HG02870 (cell line): ENCODE data around the gene IL16.
"Not testable (repeated sequence)": the region's sequence is repeated elsewhere in the genome, so short reads cannot be mapped to it uniquely, and the experiment has no call there.

Experiments
- ATAC-seq: cut with Tn5 transposase; IDR thresholded peaks from one replicate; pipeline ENCODE4 v1.9.1; 2021; ENCODE audit warnings: mild to moderate bottlenecking, moderate library complexity; ENCODE audit not compliant: unreplicated experiment

Gene IL16

DNA sequence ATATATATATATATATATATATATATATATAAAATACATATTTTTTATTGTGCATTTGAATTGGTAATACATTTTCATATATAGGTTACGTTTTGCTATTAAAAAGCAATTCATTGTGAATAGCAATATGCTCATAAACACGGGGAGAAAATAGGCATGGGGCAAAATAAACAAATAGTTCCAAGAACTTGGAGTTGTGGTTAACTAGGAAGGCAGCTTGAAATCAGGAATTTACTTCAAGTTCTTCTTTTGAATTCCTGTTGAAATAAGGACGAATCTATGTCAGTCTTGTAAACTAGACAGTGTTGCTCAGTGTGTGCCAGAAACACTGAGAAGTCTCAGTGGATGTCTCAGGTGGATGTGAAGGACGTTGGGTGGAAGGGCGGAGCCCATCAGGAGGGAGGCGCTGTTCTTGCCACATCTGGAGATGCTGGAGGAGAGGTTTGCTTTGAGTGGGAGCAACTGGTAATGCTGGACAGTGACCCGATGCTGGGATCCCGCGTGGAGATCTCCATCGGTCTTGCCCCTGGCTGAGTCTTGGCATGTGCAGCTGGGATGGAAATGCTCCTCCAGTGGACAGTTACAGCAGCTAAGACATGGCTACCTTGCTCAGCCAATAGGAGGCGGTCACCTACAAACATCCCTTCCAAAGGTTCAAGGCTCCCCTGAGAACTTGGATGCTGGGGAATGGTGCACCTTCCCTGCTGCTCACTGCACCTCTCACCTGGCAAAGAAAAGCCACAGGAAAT, 2.5 kb downstream of the IL16 start:
- no peak for ATAC-seq

DNA sequence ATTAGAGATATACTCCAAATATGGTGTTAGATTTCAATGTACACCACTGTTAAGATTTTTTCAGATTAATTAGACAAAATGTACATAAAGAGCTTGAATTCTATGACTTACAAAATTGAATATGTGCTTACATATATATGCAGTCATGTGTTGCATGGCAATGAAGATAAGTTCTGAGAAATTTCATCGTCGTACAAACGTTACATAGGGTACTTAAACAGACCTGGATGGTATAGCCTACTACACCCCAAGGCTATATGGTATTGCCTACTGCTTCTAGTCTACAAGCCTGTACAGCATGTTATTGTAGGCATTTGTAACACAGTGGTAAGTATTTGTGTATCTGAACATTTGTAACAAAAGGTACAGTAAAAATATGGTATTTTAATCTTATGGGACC, 9.3 kb downstream of the IL16 start:
- no peak for ATAC-seq

DNA sequence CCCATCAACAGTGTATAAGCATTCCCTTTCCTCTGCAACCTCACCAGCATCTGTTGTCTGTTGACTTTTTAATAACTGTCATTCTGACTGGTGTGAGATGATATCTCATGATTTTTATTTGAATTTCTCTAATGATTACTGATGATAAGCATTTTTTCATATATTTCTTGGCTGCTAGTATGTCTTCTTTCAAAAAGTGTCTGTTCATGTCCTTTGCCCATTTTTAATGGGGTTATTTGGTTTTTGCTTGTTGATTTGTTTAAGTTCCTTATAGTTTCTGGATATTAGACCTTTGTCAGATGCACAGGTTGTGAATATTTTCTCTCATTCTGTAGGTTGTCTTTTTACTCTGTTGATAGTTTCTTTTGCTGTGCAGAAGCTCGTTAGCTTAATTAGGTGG, 11.3 kb downstream of the IL16 start:
- not testable (repeated sequence) for ATAC-seq

DNA sequence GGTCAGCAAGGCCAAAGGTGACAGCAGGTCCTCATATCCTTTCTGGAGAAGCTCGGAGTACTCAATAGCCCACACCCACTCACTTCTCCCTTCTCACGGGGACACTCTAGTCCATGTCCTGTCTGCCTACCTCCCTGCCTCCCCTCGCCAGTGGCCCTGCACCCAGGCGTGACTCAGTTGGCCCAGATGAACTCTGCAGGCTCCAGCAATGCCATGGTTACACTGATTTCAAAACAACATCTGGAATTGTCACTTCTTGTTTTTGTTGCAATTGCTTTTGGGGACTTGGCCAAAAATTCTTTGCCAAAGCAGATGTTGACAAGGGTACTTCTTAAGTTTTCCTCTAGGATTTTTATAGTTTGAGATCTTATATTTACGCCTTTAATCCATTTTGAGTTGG, 13.0 kb downstream of the IL16 start:
- ATAC-seq = no peak

DNA sequence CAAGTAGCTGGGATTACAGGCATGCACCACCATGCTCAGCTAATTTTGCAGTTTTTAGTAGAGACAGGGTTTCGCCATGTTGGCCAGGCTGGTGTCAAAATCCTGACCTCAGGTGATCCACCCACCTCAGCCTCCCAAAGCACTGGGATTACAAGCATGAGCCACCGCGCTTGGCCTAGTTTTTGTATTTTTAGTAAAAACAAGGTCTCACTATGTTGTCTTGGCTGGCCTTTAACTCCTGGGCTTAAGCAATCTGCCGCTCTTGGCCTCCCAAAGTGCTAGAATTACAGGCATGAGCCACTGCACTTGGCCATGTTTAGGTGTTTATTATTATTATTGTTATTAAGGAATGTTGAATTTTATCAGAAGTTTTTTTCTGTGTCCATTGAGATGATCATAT, 14.7 kb downstream of the IL16 start:
- ATAC-seq = no peak

DNA sequence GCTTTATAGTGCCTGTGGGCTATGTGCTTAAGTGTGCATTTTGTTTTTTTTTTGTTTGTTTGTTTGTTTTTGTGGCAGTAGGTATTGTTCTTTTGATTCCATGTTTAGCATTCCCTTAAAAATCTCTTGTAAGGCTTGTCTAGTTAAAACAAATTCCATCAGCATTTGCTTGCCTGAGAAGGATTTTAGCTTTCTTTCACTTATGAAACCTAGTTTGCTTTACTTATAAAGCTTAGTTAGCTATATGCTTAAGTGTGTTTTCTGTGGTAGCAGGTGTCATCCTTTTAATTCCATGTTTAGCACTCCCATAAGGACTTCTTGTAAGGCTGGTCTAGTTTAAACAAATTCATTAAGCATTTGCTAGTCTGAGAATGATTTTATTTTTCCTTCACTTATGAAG, 17.3 kb downstream of the IL16 start:
- ATAC-seq = no peak

DNA sequence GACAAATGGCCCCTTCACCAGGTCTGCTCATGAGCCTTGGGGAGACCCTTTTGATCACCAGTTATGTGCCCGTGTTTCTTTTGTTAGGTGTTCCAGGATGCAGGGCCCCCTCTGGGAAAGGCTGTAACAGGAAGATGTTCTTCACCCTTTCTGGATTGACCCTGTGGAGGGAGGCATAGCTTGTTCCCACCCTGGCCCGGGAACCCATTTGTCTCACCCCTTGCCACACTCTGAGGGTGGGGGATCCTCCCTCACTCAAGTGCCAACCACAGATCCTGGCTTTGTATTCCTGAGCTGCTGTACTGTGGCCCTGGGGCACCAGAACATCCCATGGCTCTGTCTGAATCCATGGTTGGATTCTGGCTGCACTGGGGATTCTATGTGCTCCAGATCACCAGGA, 18.9 kb downstream of the IL16 start:
- no peak for ATAC-seq

DNA sequence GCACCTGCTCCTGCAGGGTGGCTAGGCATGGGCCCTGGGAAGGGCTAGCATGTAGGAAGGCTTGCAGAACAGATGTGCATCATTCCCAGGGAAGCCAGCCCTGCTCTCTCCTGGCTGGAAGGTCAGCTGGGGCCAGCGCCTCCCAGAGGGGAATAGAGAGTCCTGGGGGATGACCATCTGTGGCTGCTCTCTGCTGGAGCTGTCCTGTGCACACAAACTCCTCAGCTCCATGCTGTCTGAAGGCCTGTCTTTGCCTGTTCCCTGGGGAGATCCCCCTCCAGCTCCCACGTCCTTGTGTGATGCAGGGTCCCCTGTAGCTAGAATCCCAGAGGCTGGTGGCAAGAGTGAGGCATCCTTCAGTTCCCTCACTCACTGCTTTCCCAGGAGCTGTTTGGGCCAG, 19.3 kb downstream of the IL16 start:
- ATAC-seq = no peak

DNA sequence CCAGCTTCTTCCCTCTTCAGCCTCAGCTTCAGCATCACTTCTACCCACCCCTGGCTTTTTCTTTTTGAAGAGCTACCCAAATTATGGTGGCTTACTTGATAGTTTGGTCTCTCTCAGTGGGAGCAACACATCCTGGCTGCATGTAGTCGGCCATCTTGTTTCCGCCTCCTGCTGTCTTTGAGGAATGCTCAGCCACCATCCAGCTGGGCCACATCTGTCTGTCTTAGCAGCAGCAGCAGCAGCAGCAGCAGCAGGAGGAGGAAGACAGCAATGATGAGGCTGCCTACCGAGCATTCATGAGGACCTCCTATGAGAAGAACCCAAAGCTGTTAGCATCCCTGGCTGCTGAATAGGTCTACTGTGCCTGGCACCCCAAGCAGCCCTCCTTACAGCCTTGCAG, 19.7 kb downstream of the IL16 start:
- no peak for ATAC-seq

DNA sequence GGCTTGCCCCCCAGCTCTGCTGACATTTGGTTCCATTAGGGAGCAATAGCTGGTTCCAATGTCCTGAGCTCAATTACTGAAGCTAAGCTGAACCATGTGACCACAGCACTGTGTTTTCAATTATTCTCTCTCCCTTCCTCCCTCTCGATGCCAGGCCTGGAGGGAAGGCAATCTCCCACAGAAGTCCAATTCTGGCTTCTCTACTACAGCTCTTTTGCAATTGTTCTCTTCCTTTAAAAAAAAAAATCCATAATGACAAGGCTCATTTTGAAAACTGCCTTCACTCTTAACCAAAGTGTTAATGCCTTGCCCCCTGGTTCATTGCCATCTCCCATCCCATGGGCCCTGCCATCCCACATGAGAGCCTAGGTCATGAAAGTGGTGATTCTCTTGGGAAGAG, 24.8 kb downstream of the IL16 start:
- no peak for ATAC-seq

DNA sequence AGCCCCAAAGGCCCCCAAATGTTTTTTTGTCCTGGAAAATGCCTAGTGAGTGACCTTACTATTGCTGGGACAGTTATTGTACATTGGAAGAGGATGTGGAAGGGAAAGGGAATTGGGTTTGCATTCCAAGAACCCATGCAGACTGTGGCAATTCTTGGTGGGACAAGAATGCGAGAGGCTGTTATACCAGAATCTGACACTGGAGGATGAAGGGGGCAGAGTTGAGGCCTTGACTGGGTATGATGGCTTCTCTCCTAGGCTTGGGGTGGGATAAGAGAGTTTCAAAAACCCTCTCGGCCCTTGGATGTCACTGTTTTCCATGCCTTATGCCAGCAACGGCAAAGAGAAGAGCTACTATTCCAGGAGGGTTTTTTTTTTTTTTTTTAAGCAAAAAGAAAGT, 25.3 kb downstream of the IL16 start:
- ATAC-seq = no peak

DNA sequence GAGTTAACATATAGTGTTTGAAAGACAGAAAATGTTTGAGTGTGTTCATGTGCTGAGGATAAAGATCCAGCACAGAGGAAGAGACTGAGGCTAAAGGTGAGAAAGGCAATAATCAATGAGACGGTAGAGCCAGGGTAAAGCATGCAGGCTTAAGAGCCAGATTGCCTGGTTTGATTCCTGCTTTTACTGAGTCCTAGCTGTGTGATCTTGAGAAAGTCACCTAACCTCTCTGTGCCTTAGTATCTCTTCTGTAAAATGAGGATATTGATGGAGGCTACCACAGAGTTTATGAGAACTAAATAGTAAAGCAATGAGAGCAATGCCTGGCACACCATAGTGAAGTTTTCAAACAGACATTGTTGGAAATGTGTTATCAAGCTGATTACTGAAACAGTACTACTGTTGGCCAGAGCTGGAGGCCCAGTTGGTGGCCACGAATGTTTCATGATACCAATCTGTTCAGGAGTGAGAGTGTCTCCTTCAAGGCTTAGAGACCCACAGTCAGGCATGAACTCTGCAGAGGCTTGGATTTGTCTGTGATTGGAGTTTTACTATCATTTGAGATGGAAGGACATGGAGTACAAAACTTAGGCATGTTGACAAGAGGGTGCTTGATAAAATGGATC, 26.8 kb downstream of the IL16 start:
- no peak for ATAC-seq

DNA sequence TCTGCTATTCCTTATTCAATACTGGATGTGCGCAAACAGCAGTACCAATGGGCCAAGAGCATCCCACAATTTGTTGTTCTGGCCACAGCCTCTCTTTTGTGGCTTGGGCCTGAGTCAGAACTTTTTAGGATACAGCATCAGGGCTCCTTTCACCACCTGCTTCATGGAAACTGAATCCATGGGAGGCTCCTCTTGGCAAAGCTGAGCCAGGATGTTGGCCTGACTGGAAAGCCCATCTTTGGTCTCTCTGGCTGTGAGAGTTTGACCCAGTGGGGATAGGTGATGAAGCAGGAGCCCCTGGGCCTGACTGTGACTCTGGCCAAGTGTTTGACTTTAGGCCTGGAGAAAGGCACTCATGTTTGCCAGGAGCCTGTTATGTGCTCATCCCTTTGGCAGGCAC, 27.6 kb downstream of the IL16 start:
- no peak for ATAC-seq

DNA sequence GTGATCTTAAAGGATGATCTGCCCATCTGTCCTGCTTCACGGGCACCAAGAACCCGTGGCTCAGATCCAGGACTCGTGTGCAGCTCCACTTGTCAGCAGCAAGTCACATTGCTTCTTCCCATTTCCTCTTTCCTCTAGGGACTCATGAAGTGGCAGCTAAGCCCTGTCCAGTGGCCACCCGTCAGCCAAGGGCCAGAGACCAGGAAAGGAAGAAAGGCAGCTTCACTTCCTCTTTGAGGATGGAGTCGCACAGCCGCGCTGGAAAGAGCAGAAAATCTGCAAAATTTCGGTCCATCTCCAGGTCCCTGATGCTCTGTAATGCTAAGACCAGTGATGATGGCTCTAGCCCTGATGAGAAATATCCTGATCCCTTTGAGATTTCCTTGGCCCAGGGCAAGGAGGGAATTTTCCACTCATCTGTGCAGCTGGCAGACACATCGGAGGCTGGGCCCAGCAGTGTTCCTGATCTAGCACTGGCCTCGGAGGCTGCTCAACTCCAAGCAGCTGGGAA, 28.5 kb downstream of the IL16 start:
- no peak for ATAC-seq

DNA sequence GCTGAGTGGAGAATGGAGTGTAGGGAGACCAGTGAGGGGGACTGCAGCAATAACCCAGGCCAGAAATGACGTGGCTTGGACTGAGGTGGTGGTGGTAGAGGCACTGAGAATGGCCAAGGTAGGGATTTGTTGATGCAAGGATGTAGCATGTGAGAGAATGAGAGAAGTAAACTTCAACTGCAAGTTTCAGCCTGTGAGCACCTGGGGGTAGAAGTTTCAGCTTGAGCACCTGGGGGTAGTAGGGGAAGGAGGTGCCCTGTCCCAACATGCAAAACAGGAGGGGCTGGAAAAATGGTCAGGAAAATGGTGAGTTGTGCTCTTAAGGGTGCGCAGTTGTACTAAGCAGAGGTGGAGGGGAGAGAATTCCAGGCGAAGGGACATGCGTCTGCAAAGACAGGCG, 31.0 kb downstream of the IL16 start:
- ATAC-seq = no peak

DNA sequence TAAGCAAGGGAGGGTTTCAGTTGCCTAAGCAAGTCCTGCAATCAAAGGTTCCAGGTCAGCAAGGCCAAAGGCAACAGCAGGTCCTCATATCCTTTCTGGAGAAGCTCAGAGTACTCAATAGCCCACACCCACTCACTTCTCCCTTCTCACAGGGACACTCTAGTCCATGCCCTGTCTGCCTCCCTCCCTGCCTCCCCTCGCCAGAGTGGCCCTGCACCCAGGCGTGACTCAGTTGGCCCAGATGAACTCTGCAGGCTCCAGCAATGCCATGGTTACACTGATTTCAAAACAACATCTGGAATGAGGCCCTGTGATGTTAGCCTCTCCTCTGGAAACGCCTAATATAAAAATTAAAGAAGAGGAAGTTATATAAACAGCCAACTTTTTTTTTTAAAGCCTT, 32.9 kb downstream of the IL16 start:
- no peak for ATAC-seq

DNA sequence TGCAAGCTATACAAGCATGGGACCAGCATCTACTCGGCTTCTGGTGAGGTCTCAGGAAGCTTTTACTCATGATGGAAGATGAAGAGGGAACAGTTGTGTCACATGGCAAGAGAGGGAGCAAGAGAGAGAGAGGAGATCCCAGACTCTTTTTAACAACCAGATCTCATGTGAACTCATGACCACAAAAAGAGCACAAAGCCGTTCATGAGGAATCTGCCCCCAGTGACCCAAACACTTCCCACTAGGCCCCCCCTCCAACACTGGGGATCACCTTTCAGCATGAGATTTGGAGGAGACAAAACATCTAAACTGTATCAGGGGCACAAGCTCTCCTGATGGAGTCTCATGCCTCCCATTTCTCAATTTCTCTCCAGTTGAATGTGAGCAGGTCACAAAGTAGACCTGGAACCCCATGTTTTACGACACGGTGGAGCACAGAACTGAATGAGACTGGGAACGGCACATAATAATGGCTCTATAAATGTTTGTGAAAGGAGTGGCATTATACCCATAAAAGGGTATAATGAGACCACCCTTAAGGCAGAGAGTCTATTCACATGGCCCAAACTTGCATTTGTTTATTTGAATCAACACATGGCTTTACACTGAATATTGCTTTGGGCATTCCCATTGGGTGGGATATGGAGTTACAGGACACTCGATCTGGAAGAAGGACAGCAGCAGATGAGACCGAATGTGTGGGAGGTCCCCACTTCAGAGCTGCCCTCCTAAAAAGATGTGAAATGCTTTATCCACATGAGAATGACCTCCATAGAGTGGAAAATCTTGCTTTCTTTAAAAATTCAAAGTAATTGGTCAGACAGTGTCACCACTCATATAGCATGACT, 38.8 kb downstream of the IL16 start:
- no peak for ATAC-seq

DNA sequence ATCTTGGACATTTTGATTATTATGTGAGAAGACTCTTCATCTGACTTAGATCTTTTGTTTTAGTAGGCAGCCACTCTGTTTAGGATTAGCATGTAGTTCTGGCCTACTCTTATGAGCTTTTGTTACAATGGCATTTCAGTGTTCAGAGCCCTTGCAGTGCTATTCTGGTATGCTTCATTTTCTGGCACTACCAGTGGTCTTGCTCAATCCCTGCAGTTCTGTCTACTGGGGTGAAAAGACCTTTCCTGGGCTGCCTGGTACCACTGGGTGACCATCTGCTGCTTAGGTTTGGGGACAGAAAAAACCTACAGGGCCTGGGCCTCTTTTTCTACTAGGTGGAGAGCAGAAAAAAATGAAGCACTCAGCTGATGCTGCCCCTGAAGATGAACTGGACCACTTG, 42.5 kb downstream of the IL16 start:
- ATAC-seq = no peak

DNA sequence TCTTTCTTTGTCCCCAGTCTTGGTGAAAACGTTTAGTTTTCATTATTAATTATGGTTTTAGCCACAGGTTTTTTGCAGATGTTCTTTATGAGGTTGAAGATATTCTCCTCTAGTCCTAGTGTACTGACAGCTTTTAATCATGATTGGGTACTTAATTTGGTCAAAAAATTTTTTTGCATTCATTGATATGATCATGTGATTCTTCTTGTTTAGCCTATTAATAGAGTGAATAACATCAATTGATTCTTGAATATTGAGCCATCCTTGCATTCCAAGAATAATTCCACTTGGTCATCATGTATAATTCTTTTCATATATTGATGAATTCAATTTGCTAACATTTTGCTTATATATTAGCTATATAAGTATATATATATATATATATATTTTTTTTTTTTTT, 46.1 kb downstream of the IL16 start:
- ATAC-seq = no peak

DNA sequence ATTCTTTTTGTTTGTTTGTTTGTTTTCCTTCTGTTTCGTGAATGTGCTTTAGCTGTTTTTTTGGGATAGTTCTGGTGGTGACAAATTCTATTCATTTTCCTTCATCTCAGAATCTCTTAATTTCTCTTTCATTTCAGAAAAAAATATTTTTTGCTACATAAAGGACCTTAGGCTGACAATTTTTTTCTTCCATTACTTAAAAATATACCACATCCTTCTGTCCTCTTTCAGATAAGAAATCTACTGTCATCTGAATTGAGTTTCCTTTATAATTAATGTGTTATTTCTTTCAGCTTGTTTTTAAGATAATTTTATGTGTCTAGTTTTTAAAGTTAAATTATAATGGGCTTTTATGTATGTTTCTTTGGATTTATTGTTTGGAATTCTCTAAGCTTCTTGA, 47.6 kb downstream of the IL16 start:
- ATAC-seq = no peak

DNA sequence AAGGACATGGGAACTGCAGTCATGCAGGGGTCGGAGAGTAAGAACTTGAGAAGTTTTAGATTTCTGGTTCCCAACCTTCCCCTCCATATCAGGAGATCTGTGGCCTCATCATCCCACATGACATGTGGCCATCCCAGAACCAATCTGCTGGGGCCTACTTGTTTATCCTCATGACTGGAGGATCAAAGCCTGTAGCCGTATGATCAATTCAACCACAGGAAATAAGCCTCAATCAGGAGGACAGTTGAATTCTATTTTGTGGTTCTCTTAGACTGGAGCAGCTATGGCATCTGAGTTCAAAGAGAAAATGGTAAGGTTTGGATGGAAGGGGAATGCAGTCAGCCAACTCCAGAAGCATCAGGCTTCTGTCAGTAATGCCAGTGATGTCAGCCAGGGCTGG, 57.2 kb downstream of the IL16 start:
- ATAC-seq = no peak
